A673 (cell line): ENCODE results near the gene CLIC5.

Source experiments
- CTCF ChIP-seq: fragments of 300-800, 200-600 bp; sonication (generic); conservative IDR thresholded peaks from 2 replicates; pipeline ENCODE4 v1.5.1; 2017; ENCODE audit warnings: low read depth, mild to moderate bottlenecking, antibody characterized with exemption, low read length, moderate library complexity, mixed read lengths
- EZH2 ChIP-seq: fragments of 200-600 bp; sonication (generic); IDR thresholded peaks from 2 replicates; pipeline ENCODE4 v1.6.1; 2017; ENCODE audit warnings: borderline replicate concordance, low read depth, mild to moderate bottlenecking, mixed read lengths, antibody characterized with exemption, low read length; ENCODE audit not compliant: poor library complexity, severe bottlenecking

GRCh38 chr6:45963896-45964295 lies 51.8 kb downstream of the CLIC5 start:
- TF ChIP-seq CTCF = no peak
- TF ChIP-seq EZH2 = no peak
